ENCODE measurements around the gene CHPF.

GRCh38 chr2:219553463-219553963 lies 9.9 kb upstream of the CHPF start:
- TF ChIP-seq POLR2A (IDR thresholded peaks at IDR 0.05; ENCODE audit: low read depth) (no peak), CTCF (IDR thresholded peaks at IDR 0.05) (no peak), POLR2AphosphoS5 (IDR thresholded peaks at IDR 0.05) (no peak), EP300 (IDR thresholded peaks at IDR 0.05) (no peak)
